Mucosa of rectum (tissue), 2 donors: Measurements from ENCODE around the gene SORCS3.
"Not testable (repeated sequence)": the region's sequence is repeated elsewhere in the genome, so short reads cannot be mapped to it uniquely, and the experiment has no call there.

Source experiments
- H3K27ac ChIP-seq, 2 donors: one replicate each; pipeline ENCODE4 v1.7.0; 2013; ENCODE audit warnings: inconsistent platforms in 2 of 2, low read depth in 2 of 2, low read length in 2 of 2
- H3K27me3 ChIP-seq, 2 donors: one replicate each; pipeline ENCODE4 v1.7.0; 2013; ENCODE audit warnings: low read length in 2 of 2; ENCODE audit not compliant: control insufficient read depth in 2 of 2, insufficient read depth in 2 of 2
- H3K36me3 ChIP-seq, 2 donors: one replicate each; pipeline ENCODE4 v1.7.0; 2013; ENCODE audit warnings: low read length in 2 of 2; ENCODE audit not compliant: control insufficient read depth in 2 of 2, insufficient read depth in 2 of 2
- H3K4me1 ChIP-seq, 2 donors: one replicate each; pipeline ENCODE4 v1.7.0; 2013; ENCODE audit warnings: low read length in 2 of 2, mild to moderate bottlenecking in 1 of 2; ENCODE audit not compliant: control insufficient read depth in 2 of 2, insufficient read depth in 2 of 2
- H3K4me3 ChIP-seq, 2 donors: one replicate each; pipeline ENCODE4 v1.7.0; 2013; ENCODE audit warnings: low read length in 2 of 2
- H3K9ac ChIP-seq, 2 donors: one replicate each; pipeline ENCODE4 v1.7.0; 2013; ENCODE audit warnings: low read length in 2 of 2, low read depth in 1 of 2, mild to moderate bottlenecking in 1 of 2
- H3K9me3 ChIP-seq, 2 donors: one replicate each; pipeline ENCODE4 v1.7.0; 2013; ENCODE audit warnings: low read length in 2 of 2; ENCODE audit not compliant: control insufficient read depth in 2 of 2
- donor health status: healthy.
- donor health status: Normal muscosa, but diverticular disease.

The SORCS3 gene

GRCh38 chr10:104689547-104689946 is 48.5 kb downstream of the SORCS3 start:
- H3K27me3 ChIP-seq: no peaks in the 10 kb centered on the region
- H3K27ac ChIP-seq: no peak overlapping the region
- no peaks in the 10 kb centered on the region for H3K9me3 ChIP-seq
- no peak overlapping the region for H3K9ac ChIP-seq
- no peak overlapping the region for H3K4me3 ChIP-seq
- no peaks in the 10 kb centered on the region for H3K36me3 ChIP-seq
- H3K4me1 ChIP-seq: no peaks in the 10 kb centered on the region

- Histone ChIP-seq H3K27ac (no peak overlapping the region), H3K4me3 (no peak overlapping the region), H3K36me3 (no peaks in the 10 kb centered on the region), H3K4me1 (no peaks in the 10 kb centered on the region), H3K9me3 (no peaks in the 10 kb centered on the region), H3K27me3 (no peaks in the 10 kb centered on the region), H3K9ac (no peak overlapping the region)
Measured at GRCh38 chr10:104690101-104690500, 49.0 kb downstream of the SORCS3 start.

GRCh38 chr10:104690959-104691358 is 49.9 kb downstream of the SORCS3 start:
- Histone ChIP-seq H3K4me3 (no peak overlapping the region), H3K27me3 (no peaks in the 10 kb centered on the region), H3K9me3 (no peaks in the 10 kb centered on the region), H3K4me1 (no peaks in the 10 kb centered on the region), H3K27ac (no peak overlapping the region), H3K9ac (no peak overlapping the region), H3K36me3 (no peaks in the 10 kb centered on the region)

GRCh38 chr10:104694074-104694473 is 53.0 kb downstream of the SORCS3 start:
- no peak overlapping the region for H3K27ac ChIP-seq
- no peak overlapping the region for H3K9ac ChIP-seq
- no peaks in the 10 kb centered on the region for H3K36me3 ChIP-seq
- H3K4me1 ChIP-seq: no peaks in the 10 kb centered on the region
- no peaks in the 10 kb centered on the region for H3K27me3 ChIP-seq
- no peaks in the 10 kb centered on the region for H3K9me3 ChIP-seq
- H3K4me3 ChIP-seq: no peak overlapping the region

GRCh38 chr10:104703262-104703661 is 62.2 kb downstream of the SORCS3 start:
- H3K4me1 ChIP-seq, H3K9me3 ChIP-seq, H3K4me3 ChIP-seq, H3K27me3 ChIP-seq, H3K27ac ChIP-seq, H3K36me3 ChIP-seq, H3K9ac ChIP-seq: not testable (repeated sequence)

GRCh38 chr10:104706886-104707285 is 65.8 kb downstream of the SORCS3 start:
- Histone ChIP-seq H3K9me3 (no peaks in the 10 kb centered on the region), H3K4me3 (no peak overlapping the region), H3K36me3 (no peaks in the 10 kb centered on the region)

GRCh38 chr10:104707602-104708459 is 66.7 kb downstream of the SORCS3 start:
- Histone ChIP-seq H3K27me3 (no peaks in the 10 kb centered on the region), H3K9ac (no peak overlapping the region), H3K9me3 (no peaks in the 10 kb centered on the region), H3K27ac (no peak overlapping the region), H3K36me3 (no peaks in the 10 kb centered on the region), H3K4me1 (no peaks in the 10 kb centered on the region), H3K4me3 (no peak overlapping the region)

More at GRCh38 chr10:104706886-104707285, 65.8 kb downstream of the SORCS3 start:
- Histone ChIP-seq H3K9ac (no peak overlapping the region), H3K27ac (no peak overlapping the region), H3K4me1 (no peaks in the 10 kb centered on the region), H3K27me3 (no peaks in the 10 kb centered on the region)

GRCh38 chr10:104711302-104711721 is 70.2 kb downstream of the SORCS3 start:
- no peak overlapping the region for H3K27ac ChIP-seq
- no peaks in the 10 kb centered on the region for H3K27me3 ChIP-seq
- H3K9ac ChIP-seq: no peak overlapping the region
- no peaks in the 10 kb centered on the region for H3K4me1 ChIP-seq
- no peaks in the 10 kb centered on the region for H3K9me3 ChIP-seq
- no peak overlapping the region for H3K4me3 ChIP-seq
- no peaks in the 10 kb centered on the region for H3K36me3 ChIP-seq

- H3K4me1 ChIP-seq, H3K4me3 ChIP-seq, H3K9me3 ChIP-seq, H3K9ac ChIP-seq, H3K27me3 ChIP-seq, H3K36me3 ChIP-seq, H3K27ac ChIP-seq: not testable (repeated sequence)
Measured at GRCh38 chr10:104730593-104730992, 89.5 kb downstream of the SORCS3 start.

GRCh38 chr10:104731192-104731591 is 90.1 kb downstream of the SORCS3 start:
- no peak overlapping the region for H3K9ac ChIP-seq
- H3K36me3 ChIP-seq: no peaks in the 10 kb centered on the region
- H3K27ac ChIP-seq: no peak overlapping the region
- no peaks in the 10 kb centered on the region for H3K4me1 ChIP-seq
- H3K4me3 ChIP-seq: no peak overlapping the region
- H3K27me3 ChIP-seq: no peaks in the 10 kb centered on the region
- H3K9me3 ChIP-seq: no peaks in the 10 kb centered on the region
